Measurements from ENCODE around the gene WFDC12. TPM values are rescaled to one million over a fixed set of nuclear protein-coding genes. Genes with fewer than 3 reads are reported as not detected.

WFDC12 gene
- total RNA-seq, 1 donor: not detected

DNA sequence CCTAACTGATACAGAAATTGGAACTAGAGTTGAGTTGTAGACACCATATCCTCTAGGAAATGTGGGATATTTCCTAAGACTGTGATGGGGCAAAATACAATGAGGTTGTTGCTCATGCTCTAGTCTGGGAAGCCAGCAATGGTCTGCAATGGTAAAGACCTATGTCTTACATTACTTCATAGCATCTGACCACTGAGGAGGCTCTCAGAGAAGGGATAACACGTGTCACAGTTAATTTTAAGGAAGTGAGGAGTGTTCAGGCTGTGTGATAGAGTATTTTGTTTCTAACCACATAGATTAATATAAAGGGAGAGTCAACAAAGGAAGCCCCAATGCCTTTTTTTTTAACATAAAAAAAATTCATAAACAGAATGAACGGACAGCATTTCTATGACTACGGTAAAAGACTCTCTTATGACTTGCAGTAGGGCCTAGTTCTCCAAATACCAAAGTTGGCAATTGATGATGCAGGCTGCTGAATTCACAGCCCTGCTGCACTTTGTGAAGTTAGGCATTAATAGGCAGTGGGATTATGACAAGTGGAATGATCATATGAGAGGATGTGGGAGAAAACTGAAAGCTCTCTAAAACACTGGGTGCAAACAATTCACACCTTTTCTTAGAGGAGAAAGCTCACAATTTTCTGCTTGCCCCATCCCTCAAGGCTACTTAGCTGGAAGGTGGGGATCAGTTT lies 37.0 kb downstream of the WFDC12 start:
- TF ChIP-seq, protein P1, sequence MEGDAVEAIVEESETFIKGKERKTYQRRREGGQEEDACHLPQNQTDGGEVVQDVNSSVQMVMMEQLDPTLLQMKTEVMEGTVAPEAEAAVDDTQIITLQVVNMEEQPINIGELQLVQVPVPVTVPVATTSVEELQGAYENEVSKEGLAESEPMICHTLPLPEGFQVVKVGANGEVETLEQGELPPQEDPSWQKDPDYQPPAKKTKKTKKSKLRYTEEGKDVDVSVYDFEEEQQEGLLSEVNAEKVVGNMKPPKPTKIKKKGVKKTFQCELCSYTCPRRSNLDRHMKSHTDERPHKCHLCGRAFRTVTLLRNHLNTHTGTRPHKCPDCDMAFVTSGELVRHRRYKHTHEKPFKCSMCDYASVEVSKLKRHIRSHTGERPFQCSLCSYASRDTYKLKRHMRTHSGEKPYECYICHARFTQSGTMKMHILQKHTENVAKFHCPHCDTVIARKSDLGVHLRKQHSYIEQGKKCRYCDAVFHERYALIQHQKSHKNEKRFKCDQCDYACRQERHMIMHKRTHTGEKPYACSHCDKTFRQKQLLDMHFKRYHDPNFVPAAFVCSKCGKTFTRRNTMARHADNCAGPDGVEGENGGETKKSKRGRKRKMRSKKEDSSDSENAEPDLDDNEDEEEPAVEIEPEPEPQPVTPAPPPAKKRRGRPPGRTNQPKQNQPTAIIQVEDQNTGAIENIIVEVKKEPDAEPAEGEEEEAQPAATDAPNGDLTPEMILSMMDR (IDR thresholded peaks at IDR 0.05; ENCODE audit: insufficient read depth, low read length): no peak
- no peak overlapping the region for H3K4me3 ChIP-seq (ENCODE audit: low read depth, low read length)
- DNase-seq (ENCODE audit: low read depth): no peak

DNA sequence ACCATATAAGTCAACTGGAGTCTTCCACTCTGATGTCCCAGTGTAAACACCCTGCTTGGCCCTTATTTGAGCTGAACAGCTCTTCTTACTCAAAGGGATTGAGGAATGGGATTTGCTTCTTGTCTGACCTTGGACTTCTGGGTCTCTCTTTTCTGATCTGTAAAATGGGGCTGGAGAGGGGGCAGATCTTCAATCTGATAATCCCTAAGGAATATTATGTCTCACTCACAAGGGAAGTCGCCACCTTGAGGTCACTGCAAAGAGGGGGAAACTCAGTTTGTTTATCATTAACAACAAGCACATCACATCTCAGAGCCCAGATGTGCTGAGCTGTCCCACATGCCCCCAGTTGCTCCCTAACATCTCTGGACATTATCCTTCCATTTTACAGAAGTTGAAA lies 38.4 kb downstream of the WFDC12 start:
- no peak for DNase-seq (ENCODE audit: low read depth)

DNA sequence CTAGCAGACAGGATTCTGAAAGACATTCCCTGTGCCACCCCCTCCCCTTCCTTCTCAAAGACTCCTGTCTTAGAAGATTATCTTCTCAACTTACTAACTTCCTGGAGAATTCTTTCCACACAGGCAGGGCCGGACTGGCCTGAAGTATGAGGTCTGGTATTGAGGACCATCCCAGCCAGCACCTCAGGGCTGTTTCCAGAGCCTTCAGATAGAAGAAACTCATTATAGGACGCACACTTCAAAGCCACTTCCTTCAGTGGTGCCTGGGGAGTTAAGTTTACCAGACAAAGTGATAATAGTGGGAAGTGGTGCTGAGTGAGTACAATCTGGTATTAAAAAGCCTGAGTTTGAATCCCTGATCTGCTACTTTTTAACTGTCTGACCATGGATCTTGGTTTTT lies 39.0 kb downstream of the WFDC12 start:
- H3K4me3 ChIP-seq (ENCODE audit: low read depth, low read length): no peak overlapping the region
- DNase-seq (ENCODE audit: low read depth): no peak
- TF ChIP-seq, protein P1 (IDR thresholded peaks at IDR 0.05; ENCODE audit: insufficient read depth, low read length): no peak

More for the DNA sequence above, 38.4 kb downstream of the WFDC12 start:
- H3K4me3 ChIP-seq (ENCODE audit: low read depth, low read length): no peak overlapping the region
- TF ChIP-seq, protein P1 (IDR thresholded peaks at IDR 0.05; ENCODE audit: insufficient read depth, low read length): no peak

DNA sequence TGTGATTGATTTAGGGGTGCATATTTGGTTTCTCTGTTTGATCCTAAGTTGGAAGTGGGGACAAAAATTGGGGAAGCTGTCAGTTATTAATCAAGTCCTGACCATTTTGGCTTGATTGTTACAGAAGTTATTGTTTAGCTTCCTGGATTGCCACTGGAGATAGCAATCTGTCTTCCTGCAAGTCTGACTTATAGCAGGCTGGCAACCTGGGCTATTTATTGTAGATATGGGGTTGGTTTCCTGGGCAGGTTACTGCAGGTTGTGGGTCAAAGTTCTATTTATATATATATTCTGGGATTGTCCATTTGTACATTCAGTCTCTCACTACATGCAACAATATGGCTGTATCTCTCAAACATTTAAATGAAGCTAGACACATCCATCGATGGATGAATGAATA lies 41.1 kb downstream of the WFDC12 start:
- H3K4me3 ChIP-seq (ENCODE audit: low read depth, low read length): no peak overlapping the region
- TF ChIP-seq, protein P1 (IDR thresholded peaks at IDR 0.05; ENCODE audit: insufficient read depth, low read length): no peak
- no peak for DNase-seq (ENCODE audit: low read depth)

DNA sequence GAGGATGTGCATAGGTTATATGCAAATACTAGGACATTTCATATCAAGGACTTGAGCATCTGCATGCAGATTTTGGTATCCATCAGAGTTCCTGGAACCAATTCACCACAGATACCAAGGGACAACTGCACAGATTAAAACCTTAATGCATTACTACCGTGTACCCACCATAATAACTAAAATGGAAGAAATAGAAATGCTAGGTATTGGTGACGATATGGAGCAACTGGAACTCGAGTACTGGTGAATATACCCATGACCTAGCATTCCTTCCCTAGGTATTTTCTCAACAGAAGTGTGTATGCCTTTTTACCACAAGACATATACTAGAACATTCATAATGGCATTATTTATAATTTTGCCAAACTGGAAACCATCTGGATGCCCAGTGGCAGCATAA lies 41.8 kb downstream of the WFDC12 start:
- no peak overlapping the region for H3K4me3 ChIP-seq (ENCODE audit: low read depth, low read length)
- no peak for DNase-seq (ENCODE audit: low read depth)
- TF ChIP-seq, protein P1 (IDR thresholded peaks at IDR 0.05; ENCODE audit: insufficient read depth, low read length): no peak

DNA sequence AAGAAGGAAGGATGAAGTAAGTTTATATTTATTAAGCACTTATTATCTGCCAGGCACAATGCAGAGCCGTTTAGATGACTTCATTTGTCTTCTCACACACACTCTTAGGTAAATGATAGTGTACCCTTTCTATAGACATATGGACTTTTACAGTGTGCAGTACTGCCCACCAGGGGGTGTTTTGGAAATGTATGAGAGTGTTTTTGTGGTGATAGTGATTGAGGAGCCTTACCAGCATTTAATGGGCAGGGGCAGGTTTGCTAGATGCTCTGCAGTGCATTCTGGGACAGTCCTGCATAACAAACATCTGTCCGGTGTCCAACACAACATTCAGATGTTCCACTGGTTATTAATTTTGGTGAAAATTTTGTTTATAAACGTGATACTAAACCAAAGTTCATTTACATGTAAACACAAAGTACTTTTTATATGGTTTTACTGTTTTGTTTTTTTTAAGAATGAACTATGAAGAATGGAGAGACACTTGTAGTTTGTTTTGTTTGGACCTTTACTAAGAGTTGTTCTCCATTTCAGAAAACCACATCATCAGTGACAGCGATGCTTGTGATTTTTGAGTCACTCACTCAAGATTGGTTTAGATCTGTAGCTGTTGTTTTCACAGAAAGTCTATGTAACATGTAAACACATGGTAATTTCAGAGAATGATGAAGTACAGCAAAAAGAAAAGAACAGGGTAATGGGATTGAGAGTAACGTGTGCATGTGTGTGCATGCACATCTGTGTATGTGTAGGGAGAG lies 43.2 kb downstream of the WFDC12 start:
- H3K4me3 ChIP-seq (ENCODE audit: low read depth, low read length): no peak overlapping the region
- no peak for DNase-seq (ENCODE audit: low read depth)
- TF ChIP-seq, protein P1 (IDR thresholded peaks at IDR 0.05; ENCODE audit: insufficient read depth, low read length): peak; percentile 54

All from fibroblast of the aortic adventitia (primary cell).